Fibroblast of villous mesenchyme (primary cell): ENCODE results near the gene B3GALT5. TPM values are rescaled to one million over a fixed set of nuclear protein-coding genes. Genes with fewer than 3 reads are reported as not detected.
"Not testable (repeated sequence)": the region's sequence is repeated elsewhere in the genome, so short reads cannot be mapped to it uniquely, and the experiment has no call there.

Source experiments
- DNase-seq: peaks from one replicate; pipeline ENCODE4 v3.0.0-alpha.2; 2010; ENCODE audit warnings: low read depth
- H3K4me3 ChIP-seq: 2 replicates; pipeline ENCODE4 v1.5.1; 2011; ENCODE audit warnings: low read depth, mild to moderate bottlenecking, low read length
- CTCF ChIP-seq: IDR thresholded peaks from 2 replicates; pipeline ENCODE4 v1.5.1; 2012; ENCODE audit warnings: low read depth, mild to moderate bottlenecking, low read length; ENCODE audit not compliant: insufficient read depth
- total RNA-seq: library from RNA; depleted of rRNA; stranded (reverse); fragments of >200 nt; gene quantifications from 2 replicates; pipeline ENCODE4 v1.2.3, GENCODE V29; 2012

B3GALT5 gene
- total RNA-seq, 1 donor: not detected

- no peak for DNase-seq
- no peak overlapping the region for H3K4me3 ChIP-seq
- no peak for TF ChIP-seq CTCF
Observed at GRCh38 chr21:39685991-39686390, 73.3 kb downstream of the B3GALT5 start.

GRCh38 chr21:39686646-39687468 lies 74.1 kb downstream of the B3GALT5 start:
- no peak for TF ChIP-seq CTCF
- DNase-seq: no peak

GRCh38 chr21:39688010-39688409 lies 75.3 kb downstream of the B3GALT5 start:
- no peak for DNase-seq
- no peak overlapping the region for H3K4me3 ChIP-seq
- no peak for TF ChIP-seq CTCF

More at GRCh38 chr21:39686646-39687468, 74.1 kb downstream of the B3GALT5 start:
- no peak overlapping the region for H3K4me3 ChIP-seq

- not testable (repeated sequence) for DNase-seq, H3K4me3 ChIP-seq
Observed at GRCh38 chr21:39689860-39690259, 77.1 kb downstream of the B3GALT5 start.

- TF ChIP-seq CTCF: no peak
- H3K4me3 ChIP-seq: no peak overlapping the region
- DNase-seq: no peak
Observed at GRCh38 chr21:39690454-39690853, 77.7 kb downstream of the B3GALT5 start.

- DNase-seq: no peak
- no peak for TF ChIP-seq CTCF
- no peak overlapping the region for H3K4me3 ChIP-seq
Observed at GRCh38 chr21:39694750-39695149, 82.0 kb downstream of the B3GALT5 start.

GRCh38 chr21:39696196-39696595 lies 83.5 kb downstream of the B3GALT5 start:
- no peak for DNase-seq
- no peak for TF ChIP-seq CTCF
- no peak overlapping the region for H3K4me3 ChIP-seq
